Transverse colon (tissue), 4 donors: ENCODE data around the gene LST1.

Experiments
- POLR2A ChIP-seq: fragments of 450-650 bp; IDR thresholded peaks from one replicate; pipeline ENCODE4 v1.6.1; 2016; ENCODE audit warnings: antibody characterized with exemption, mild to moderate bottlenecking, moderate library complexity
- POLR2AphosphoS5 ChIP-seq, 3 donors: sonication (generic); formaldehyde crosslinking; IDR thresholded peaks; one replicate each; pipeline ENCODE4 v1.6.1; 2016; ENCODE audit warnings: antibody characterized with exemption in 3 of 3
- TF ChIP-seq, protein P1 (sequence below), 5 experiments: fragments of 200-600 bp in 3 of 5; fragments of 450-650 bp in 2 of 5; sonication (generic) in 3 of 5; IDR thresholded peaks; 1 replicate in 2 of 5; 2 replicates in 3 of 5; pipeline ENCODE4 v1.5.1; 2016 to 2017; ENCODE audit warnings: antibody characterized with exemption in 5 of 5, inconsistent platforms in 3 of 5, mild to moderate bottlenecking in 2 of 5, moderate library complexity in 1 of 5

DNA sequence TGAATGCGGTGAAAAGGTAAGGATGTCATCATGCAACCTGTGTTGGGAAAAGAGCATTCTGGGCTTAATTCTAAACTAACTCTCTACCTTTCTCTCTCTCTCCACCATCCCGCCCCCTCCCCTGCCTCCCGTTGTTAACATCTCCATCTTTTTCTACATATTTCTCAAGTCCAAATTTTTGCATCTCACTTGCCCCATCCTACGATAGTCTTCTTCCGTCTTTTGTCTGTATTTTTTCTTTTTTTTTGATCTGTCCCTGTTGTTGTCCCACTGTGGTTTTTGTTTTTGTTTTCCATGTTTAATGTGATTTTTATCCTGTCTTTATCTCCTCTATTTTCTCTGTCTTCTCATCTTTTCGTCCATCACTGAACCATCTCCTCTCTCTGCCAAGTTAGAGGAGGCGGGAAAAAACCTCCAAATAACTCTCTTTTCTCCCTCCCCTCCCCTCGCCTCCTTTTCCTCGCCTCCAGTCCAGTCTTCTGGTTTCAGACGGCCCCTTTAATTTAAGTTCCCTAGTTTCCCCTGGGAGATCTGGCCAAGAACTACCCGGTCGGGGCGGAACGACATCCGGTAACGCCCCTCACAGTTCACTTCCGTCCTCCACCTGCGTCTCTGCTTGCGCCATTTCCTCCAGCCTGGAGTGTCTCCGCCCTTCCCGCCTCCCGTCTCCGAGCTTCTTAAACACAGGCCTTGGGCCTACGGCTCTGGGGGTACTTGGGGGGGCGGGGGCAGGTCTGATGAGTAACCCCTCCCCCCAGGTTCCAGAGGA, 38.9 kb upstream of the LST1 start, which contains the start of gene NFKBIL1:
- TF ChIP-seq, protein P1, sequence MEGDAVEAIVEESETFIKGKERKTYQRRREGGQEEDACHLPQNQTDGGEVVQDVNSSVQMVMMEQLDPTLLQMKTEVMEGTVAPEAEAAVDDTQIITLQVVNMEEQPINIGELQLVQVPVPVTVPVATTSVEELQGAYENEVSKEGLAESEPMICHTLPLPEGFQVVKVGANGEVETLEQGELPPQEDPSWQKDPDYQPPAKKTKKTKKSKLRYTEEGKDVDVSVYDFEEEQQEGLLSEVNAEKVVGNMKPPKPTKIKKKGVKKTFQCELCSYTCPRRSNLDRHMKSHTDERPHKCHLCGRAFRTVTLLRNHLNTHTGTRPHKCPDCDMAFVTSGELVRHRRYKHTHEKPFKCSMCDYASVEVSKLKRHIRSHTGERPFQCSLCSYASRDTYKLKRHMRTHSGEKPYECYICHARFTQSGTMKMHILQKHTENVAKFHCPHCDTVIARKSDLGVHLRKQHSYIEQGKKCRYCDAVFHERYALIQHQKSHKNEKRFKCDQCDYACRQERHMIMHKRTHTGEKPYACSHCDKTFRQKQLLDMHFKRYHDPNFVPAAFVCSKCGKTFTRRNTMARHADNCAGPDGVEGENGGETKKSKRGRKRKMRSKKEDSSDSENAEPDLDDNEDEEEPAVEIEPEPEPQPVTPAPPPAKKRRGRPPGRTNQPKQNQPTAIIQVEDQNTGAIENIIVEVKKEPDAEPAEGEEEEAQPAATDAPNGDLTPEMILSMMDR (IDR thresholded peaks at IDR 0.05) = peak in 1 of 5 experiments; percentile 35
- peak; percentile 72 to 78 (median 75) for TF ChIP-seq POLR2AphosphoS5 (IDR thresholded peaks at IDR 0.05)
- TF ChIP-seq POLR2A = peak; percentile 54
